ENCODE results near the gene SRCIN1.
A peak's percentile ranks its signal among the peaks of the same experiment; 100 is the strongest.

- TF ChIP-seq, protein P1, sequence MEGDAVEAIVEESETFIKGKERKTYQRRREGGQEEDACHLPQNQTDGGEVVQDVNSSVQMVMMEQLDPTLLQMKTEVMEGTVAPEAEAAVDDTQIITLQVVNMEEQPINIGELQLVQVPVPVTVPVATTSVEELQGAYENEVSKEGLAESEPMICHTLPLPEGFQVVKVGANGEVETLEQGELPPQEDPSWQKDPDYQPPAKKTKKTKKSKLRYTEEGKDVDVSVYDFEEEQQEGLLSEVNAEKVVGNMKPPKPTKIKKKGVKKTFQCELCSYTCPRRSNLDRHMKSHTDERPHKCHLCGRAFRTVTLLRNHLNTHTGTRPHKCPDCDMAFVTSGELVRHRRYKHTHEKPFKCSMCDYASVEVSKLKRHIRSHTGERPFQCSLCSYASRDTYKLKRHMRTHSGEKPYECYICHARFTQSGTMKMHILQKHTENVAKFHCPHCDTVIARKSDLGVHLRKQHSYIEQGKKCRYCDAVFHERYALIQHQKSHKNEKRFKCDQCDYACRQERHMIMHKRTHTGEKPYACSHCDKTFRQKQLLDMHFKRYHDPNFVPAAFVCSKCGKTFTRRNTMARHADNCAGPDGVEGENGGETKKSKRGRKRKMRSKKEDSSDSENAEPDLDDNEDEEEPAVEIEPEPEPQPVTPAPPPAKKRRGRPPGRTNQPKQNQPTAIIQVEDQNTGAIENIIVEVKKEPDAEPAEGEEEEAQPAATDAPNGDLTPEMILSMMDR (IDR thresholded peaks at IDR 0.05; ENCODE audit: low read depth, low read length): no peak
- TF ChIP-seq POLR2A (IDR thresholded peaks at IDR 0.05; ENCODE audit: extremely low read depth, insufficient read length): no peak
- peak; percentile 79 for TF ChIP-seq MYC (IDR thresholded peaks at IDR 0.05; ENCODE audit: low read depth, low read length)
These were observed 14.0 kb downstream of the SRCIN1 start for GRCh38 chr17:38591759-38592241.

Data from NB4 (cell line).